HCT116 (cell line): ENCODE results near the gene ART5.

Experiments
- CBX3 ChIP-seq: IDR thresholded peaks from 2 replicates; pipeline ENCODE4 v1.6.1; 2012; ENCODE audit warnings: low read depth
- CEBPB ChIP-seq: IDR thresholded peaks from 2 replicates; pipeline ENCODE4 v1.6.1; 2012; ENCODE audit warnings: low read depth
- CTCF ChIP-seq, 3 experiments: fragments of 200-600 bp in 1 of 3; sonication (generic) in 1 of 3; IDR thresholded peaks in 2 of 3; conservative IDR thresholded peaks in 1 of 3; 2 replicates each; pipeline ENCODE4 v1.5.1; 2012 to 2017; ENCODE audit warnings: low read depth in 2 of 3, low read length in 2 of 3, antibody characterized with exemption in 1 of 3, borderline replicate concordance in 1 of 3, control low read depth in 1 of 3, mild to moderate bottlenecking in 1 of 3, mixed read lengths in 1 of 3, mixed run types in 1 of 3, moderate library complexity in 1 of 3; ENCODE audit not compliant: insufficient read depth in 1 of 3
- EZH2 ChIP-seq: fragments of 200-600 bp; sonication (generic); IDR thresholded peaks from 2 replicates; pipeline ENCODE4 v1.6.1; 2017; ENCODE audit warnings: antibody characterized with exemption, mixed run types
- MAX ChIP-seq: IDR thresholded peaks from 2 replicates; pipeline ENCODE4 v1.6.1; 2012
- SIN3A ChIP-seq: IDR thresholded peaks from 2 replicates; pipeline ENCODE4 v1.6.1; 2012; ENCODE audit warnings: low read depth
- SRF ChIP-seq: IDR thresholded peaks from 2 replicates; pipeline ENCODE4 v1.6.1; 2012; ENCODE audit warnings: low read depth

- TF ChIP-seq CTCF (IDR thresholded peaks at IDR 0.05 in 2 of 3, conservative IDR thresholded peaks at IDR 0.05 in 1 of 3; ENCODE audit: borderline replicate concordance in 1 of 3, insufficient read depth in 1 of 3, low read depth in 2 of 3, low read length in 2 of 3) (no peak), MAX (no peak), SRF (no peak), CBX3 (no peak), CEBPB (no peak), SIN3A (no peak), EZH2 (no peak)
Measured at GRCh38 chr11:3660960-3661359, 19.2 kb upstream of the ART5 start.
